ENCODE measurements around the gene SLC35A1. TPM values are rescaled to one million over a fixed set of nuclear protein-coding genes. Genes with fewer than 3 reads are reported as not detected.

The SLC35A1 gene
- total RNA-seq, 4 donors from 2014 or later = 19.1 to 25.9 (median 24.2) TPM

- no peaks in the 10 kb centered on the region for H3K4me1 ChIP-seq
- WGBS = 81% methylated on average over 2 of the region's 2 CpGs
- no peaks in the 10 kb centered on the region for H3K27me3 ChIP-seq
- TF ChIP-seq CTCF (IDR thresholded peaks at IDR 0.05) (no peak), POLR2AphosphoS5 (IDR thresholded peaks at IDR 0.05) (no peak), EP300 (IDR thresholded peaks at IDR 0.05) (no peak), POLR2A (IDR thresholded peaks at IDR 0.05) (no peak)
- H3K9me3 ChIP-seq = no peaks in the 10 kb centered on the region
- H3K27ac ChIP-seq = no peak overlapping the region
- H3K36me3 ChIP-seq = peaks cover 35% of the 10 kb centered on the region
- DNase-seq (ENCODE audit: low spot score in 2 of 2) = no peak
- H3K4me3 ChIP-seq = no peak overlapping the region
These were observed 79.0 kb downstream of the SLC35A1 start for GRCh38 chr6:87551799-87552198.

GRCh38 chr6:87553159-87553765 lies 80.5 kb downstream of the SLC35A1 start:
- no peak overlapping the region for H3K4me3 ChIP-seq
- no peak for TF ChIP-seq CTCF (IDR thresholded peaks at IDR 0.05)
- TF ChIP-seq POLR2A (IDR thresholded peaks at IDR 0.05) = no peak
- TF ChIP-seq POLR2AphosphoS5 (IDR thresholded peaks at IDR 0.05) = no peak
- TF ChIP-seq EP300 (IDR thresholded peaks at IDR 0.05) = no peak
- H3K27me3 ChIP-seq = no peaks in the 10 kb centered on the region
- no peaks in the 10 kb centered on the region for H3K9me3 ChIP-seq
- H3K4me1 ChIP-seq = no peaks in the 10 kb centered on the region
- H3K27ac ChIP-seq = no peak overlapping the region
- no peak for DNase-seq (ENCODE audit: low spot score in 2 of 2)
- 92% methylated on average over 4 of the region's 4 CpGs for WGBS
- peaks cover 28% of the 10 kb centered on the region for H3K36me3 ChIP-seq

GRCh38 chr6:87555506-87555905 lies 82.7 kb downstream of the SLC35A1 start:
- Histone ChIP-seq H3K4me1 (no peaks in the 10 kb centered on the region), H3K36me3 (peaks cover 29% of the 10 kb centered on the region), H3K9me3 (no peaks in the 10 kb centered on the region), H3K4me3 (no peak overlapping the region), H3K27ac (no peak overlapping the region), H3K27me3 (no peaks in the 10 kb centered on the region)
- no peak for DNase-seq (ENCODE audit: low spot score in 2 of 2)
- TF ChIP-seq POLR2A (IDR thresholded peaks at IDR 0.05) = no peak
- no peak for TF ChIP-seq CTCF (IDR thresholded peaks at IDR 0.05)
- TF ChIP-seq POLR2AphosphoS5 (IDR thresholded peaks at IDR 0.05) = no peak
- no peak for TF ChIP-seq EP300 (IDR thresholded peaks at IDR 0.05)

- TF ChIP-seq POLR2AphosphoS5 (IDR thresholded peaks at IDR 0.05) (no peak), POLR2A (IDR thresholded peaks at IDR 0.05) (no peak), EP300 (IDR thresholded peaks at IDR 0.05) (no peak), CTCF (IDR thresholded peaks at IDR 0.05) (no peak)
- no peak overlapping the region for H3K4me3 ChIP-seq
- H3K27ac ChIP-seq = no peak overlapping the region
- H3K27me3 ChIP-seq = no peaks in the 10 kb centered on the region
- H3K9me3 ChIP-seq = no peaks in the 10 kb centered on the region
- DNase-seq (ENCODE audit: low spot score in 2 of 2) = no peak
- no peaks in the 10 kb centered on the region for H3K4me1 ChIP-seq
- H3K36me3 ChIP-seq = peaks cover 45% of the 10 kb centered on the region
These were observed 85.7 kb downstream of the SLC35A1 start for GRCh38 chr6:87558446-87558845.

GRCh38 chr6:87561017-87561416 lies 88.2 kb downstream of the SLC35A1 start:
- Histone ChIP-seq H3K9me3 (no peaks in the 10 kb centered on the region), H3K27me3 (no peaks in the 10 kb centered on the region), H3K4me1 (no peaks in the 10 kb centered on the region), H3K27ac (no peak overlapping the region), H3K4me3 (no peak overlapping the region), H3K36me3 (peaks cover 57% of the 10 kb centered on the region)
- 89% methylated on average over 1 of the region's 1 CpG for WGBS
- TF ChIP-seq POLR2AphosphoS5 (IDR thresholded peaks at IDR 0.05) (no peak), EP300 (IDR thresholded peaks at IDR 0.05) (no peak), CTCF (IDR thresholded peaks at IDR 0.05) (no peak), POLR2A (IDR thresholded peaks at IDR 0.05) (no peak)
- no peak for DNase-seq (ENCODE audit: low spot score in 2 of 2)

Other genes starting within 250 kb of the SLC35A1 start
- 10 to 100 TPM in 2 of 4 donors, 1 to 10 TPM in 2; 5.2 to 23.3 (median 10.0) TPM for gene SMIM8, start 150.4 kb upstream of the SLC35A1 start, total RNA-seq
- 1 to 10 TPM in 1 of 4 donors, not detected in 3; 6.4 TPM for gene GJB7, start 143.7 kb upstream of the SLC35A1 start, total RNA-seq
- 10 to 100 TPM in 1 of 4 donors, 1 to 10 TPM in 3; 1.9 to 10.1 (median 3.0) TPM for gene C6orf163, start 128.2 kb upstream of the SLC35A1 start, total RNA-seq
- gene CFAP206, start 65.0 kb upstream of the SLC35A1 start, total RNA-seq = under 1 TPM in 2 of 4 donors, not detected in 2; 0.21 to 0.85 TPM
- 10 to 100 TPM; 16.4 to 29.6 (median 19.7) TPM for gene RARS2, start 117.0 kb downstream of the SLC35A1 start, total RNA-seq
- 10 to 100 TPM in 3 of 4 donors, 1 to 10 TPM in 1; 9.7 to 30.6 (median 12.9) TPM for gene ORC3, start 117.2 kb downstream of the SLC35A1 start, total RNA-seq
- gene AKIRIN2, start 229.3 kb downstream of the SLC35A1 start, total RNA-seq = 10 to 100 TPM; 15.3 to 35.4 (median 29.2) TPM